ENCODE measurements around the gene TMEM203. TPM values are rescaled to one million over a fixed set of nuclear protein-coding genes. Genes with fewer than 3 reads are reported as not detected.

The TMEM203 gene
- polyA plus RNA-seq, 1 of the 3 experiments (the other 2 are of a cell fraction): 55.6 TPM

DNA sequence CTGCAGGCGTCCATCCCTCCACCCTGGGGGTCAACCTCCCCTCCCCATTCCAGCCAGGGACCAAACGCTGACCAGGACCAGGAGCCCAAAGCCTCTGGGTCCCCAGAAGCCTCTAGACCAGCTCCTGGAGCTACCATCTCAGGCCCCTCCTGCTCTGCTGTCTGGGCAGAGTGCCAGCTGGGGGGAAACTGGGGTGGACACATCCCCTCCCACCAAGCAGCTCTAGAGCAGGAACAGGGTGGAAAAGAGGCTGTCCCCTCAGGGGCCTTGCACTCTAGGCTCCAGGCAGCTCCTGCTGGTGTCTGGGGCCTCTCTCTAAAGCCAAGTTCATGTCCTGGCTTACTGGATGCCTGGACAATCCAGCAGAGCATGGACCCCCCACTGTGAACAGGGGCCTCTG, 12.6 kb downstream of the TMEM203 start (continued):
- TF ChIP-seq, protein P1, sequence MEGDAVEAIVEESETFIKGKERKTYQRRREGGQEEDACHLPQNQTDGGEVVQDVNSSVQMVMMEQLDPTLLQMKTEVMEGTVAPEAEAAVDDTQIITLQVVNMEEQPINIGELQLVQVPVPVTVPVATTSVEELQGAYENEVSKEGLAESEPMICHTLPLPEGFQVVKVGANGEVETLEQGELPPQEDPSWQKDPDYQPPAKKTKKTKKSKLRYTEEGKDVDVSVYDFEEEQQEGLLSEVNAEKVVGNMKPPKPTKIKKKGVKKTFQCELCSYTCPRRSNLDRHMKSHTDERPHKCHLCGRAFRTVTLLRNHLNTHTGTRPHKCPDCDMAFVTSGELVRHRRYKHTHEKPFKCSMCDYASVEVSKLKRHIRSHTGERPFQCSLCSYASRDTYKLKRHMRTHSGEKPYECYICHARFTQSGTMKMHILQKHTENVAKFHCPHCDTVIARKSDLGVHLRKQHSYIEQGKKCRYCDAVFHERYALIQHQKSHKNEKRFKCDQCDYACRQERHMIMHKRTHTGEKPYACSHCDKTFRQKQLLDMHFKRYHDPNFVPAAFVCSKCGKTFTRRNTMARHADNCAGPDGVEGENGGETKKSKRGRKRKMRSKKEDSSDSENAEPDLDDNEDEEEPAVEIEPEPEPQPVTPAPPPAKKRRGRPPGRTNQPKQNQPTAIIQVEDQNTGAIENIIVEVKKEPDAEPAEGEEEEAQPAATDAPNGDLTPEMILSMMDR (IDR thresholded peaks at IDR 0.05): no peak
- TF ChIP-seq MXI1 (IDR thresholded peaks at IDR 0.05; ENCODE audit: low read depth, low read length): no peak
- no peak for TF ChIP-seq GATA2 (CRISPR knock-in tag; IDR thresholded peaks at IDR 0.05)
- TF ChIP-seq JUND (IDR thresholded peaks at IDR 0.05): no peak
- no peak for TF ChIP-seq POLR2AphosphoS5 (IDR thresholded peaks at IDR 0.05; ENCODE audit: low read depth, low read length)

DNA sequence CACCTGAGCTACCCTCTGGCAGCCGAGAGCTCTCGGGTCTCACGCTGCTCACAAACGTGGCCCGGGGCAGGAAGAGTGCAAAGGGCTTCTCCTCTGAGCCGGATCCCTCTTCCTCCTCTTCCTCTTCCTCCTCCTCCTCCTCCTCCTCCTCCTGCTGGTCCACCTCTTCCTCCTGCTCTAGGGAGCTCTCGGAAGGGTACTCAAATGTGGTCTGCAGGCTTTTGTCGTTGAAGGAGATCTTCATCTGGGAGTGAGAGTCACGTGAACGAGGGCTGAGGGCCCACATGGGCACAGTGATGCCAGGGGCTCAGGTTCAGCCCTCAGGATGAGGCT, 13.0 kb downstream of the TMEM203 start:
- Histone ChIP-seq H3K9me2 (no peaks in the 10 kb centered on the region), H3K36me3 (replicated peaks in 1 of 2; ENCODE audit: control insufficient read depth in 1 of 2, insufficient read depth in 2 of 2, low read length in 1 of 2) (peaks cover 3 to 21% of the 10 kb centered on the region in 2 experiments), H3K27ac (ENCODE audit: low read depth in 2 of 2, low read length in 1 of 2) (no peak overlapping the region), H3K4me2 (no peak overlapping the region), H3K79me2 (ENCODE audit: insufficient read depth) (peaks cover 65% of the 10 kb centered on the region), H3K9ac (no peak overlapping the region), H3K4me3 (ENCODE audit: low read depth in 2 of 2, low read length in 1 of 2) (no peak overlapping the region), H3K9me3 (no peaks in the 10 kb centered on the region), H3K4me1 (ENCODE audit: control insufficient read depth in 1 of 2, insufficient read depth in 2 of 2, low read depth in 1 of 2, low read length in 1 of 2) (peaks cover 6 to 18% of the 10 kb centered on the region in 2 experiments; a peak in 3 of 4 replicates), H4K20me1 (ENCODE audit: insufficient read depth) (peaks cover 53% of the 10 kb centered on the region), H3K27me3 (ENCODE audit: insufficient read depth) (no peaks in the 10 kb centered on the region), H2AFZ (ENCODE audit: low read depth) (no peak overlapping the region), H3F3A (replicated peaks; ENCODE audit: insufficient read depth) (peaks cover 16% of the 10 kb centered on the region)
- DNase-seq: no peak
- ChIA-PET CTCF (interaction anchor here (0.9 to 3.1 kb wide), 5 partner anchors 21 to 44 kb away, joined by 3 to 11 read pairs (median 6); partner anchors contain the start of gene RNF224), POLR2A (interaction anchor here (0.5 to 1.4 kb wide), 3 partner anchors 8 to 69 kb away, joined by 3 to 5 read pairs (median 3); partner anchors contain the start of genes GRIN1 and TPRN)
- 89% methylated on average over 6 of the region's 10 CpGs for WGBS (ENCODE audit: low lambda C conversion rate)
- TF ChIP-seq NRF1 (IDR thresholded peaks at IDR 0.05; ENCODE audit: low read depth, low read length): no peak
- no peak for TF ChIP-seq EZH2phosphoT487 (IDR thresholded peaks at IDR 0.05; ENCODE audit: borderline replicate concordance, low read depth)
- no peak for TF ChIP-seq YY1 (IDR thresholded peaks at IDR 0.05; ENCODE audit: low read depth)
- no peak for TF ChIP-seq RCOR1 (IDR thresholded peaks at IDR 0.05; ENCODE audit: low read length)
- TF ChIP-seq MEF2A (IDR thresholded peaks at IDR 0.05; ENCODE audit: borderline replicate concordance, low read depth): no peak
- no peak for TF ChIP-seq GATA2 (CRISPR knock-in tag; IDR thresholded peaks at IDR 0.05)
- no peak for TF ChIP-seq RFX5 (IDR thresholded peaks at IDR 0.05; ENCODE audit: low read length)
- no peak for TF ChIP-seq POLR2AphosphoS5 (IDR thresholded peaks at IDR 0.05; ENCODE audit: low read depth, low read length)
- no peak for TF ChIP-seq RXRA (IDR thresholded peaks at IDR 0.05; ENCODE audit: borderline replicate concordance, low read depth)
- no peak for TF ChIP-seq FOXM1 (IDR thresholded peaks at IDR 0.05; ENCODE audit: low read depth)
- TF ChIP-seq, protein P2, sequence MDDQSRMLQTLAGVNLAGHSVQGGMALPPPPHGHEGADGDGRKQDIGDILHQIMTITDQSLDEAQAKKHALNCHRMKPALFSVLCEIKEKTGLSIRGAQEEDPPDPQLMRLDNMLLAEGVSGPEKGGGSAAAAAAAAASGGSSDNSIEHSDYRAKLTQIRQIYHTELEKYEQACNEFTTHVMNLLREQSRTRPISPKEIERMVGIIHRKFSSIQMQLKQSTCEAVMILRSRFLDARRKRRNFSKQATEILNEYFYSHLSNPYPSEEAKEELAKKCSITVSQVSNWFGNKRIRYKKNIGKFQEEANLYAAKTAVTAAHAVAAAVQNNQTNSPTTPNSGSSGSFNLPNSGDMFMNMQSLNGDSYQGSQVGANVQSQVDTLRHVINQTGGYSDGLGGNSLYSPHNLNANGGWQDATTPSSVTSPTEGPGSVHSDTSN (IDR thresholded peaks at IDR 0.05): no peak
- TF ChIP-seq EP300 (IDR thresholded peaks at IDR 0.05; ENCODE audit: borderline replicate concordance in 1 of 2, low read depth in 1 of 2, low read length in 1 of 2): no peak
- no peak for TF ChIP-seq GABPA (IDR thresholded peaks at IDR 0.05; ENCODE audit: low read depth)
- TF ChIP-seq, protein P3, sequence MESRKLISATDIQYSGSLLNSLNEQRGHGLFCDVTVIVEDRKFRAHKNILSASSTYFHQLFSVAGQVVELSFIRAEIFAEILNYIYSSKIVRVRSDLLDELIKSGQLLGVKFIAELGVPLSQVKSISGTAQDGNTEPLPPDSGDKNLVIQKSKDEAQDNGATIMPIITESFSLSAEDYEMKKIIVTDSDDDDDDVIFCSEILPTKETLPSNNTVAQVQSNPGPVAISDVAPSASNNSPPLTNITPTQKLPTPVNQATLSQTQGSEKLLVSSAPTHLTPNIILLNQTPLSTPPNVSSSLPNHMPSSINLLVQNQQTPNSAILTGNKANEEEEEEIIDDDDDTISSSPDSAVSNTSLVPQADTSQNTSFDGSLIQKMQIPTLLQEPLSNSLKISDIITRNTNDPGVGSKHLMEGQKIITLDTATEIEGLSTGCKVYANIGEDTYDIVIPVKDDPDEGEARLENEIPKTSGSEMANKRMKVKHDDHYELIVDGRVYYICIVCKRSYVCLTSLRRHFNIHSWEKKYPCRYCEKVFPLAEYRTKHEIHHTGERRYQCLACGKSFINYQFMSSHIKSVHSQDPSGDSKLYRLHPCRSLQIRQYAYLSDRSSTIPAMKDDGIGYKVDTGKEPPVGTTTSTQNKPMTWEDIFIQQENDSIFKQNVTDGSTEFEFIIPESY (IDR thresholded peaks at IDR 0.05; ENCODE audit: borderline replicate concordance, low read depth): no peak
- no peak for TF ChIP-seq TAF1 (IDR thresholded peaks at IDR 0.05; ENCODE audit: borderline replicate concordance, low read depth, low read length)
